Measurements from ENCODE around the gene KIF24. TPM values are rescaled to one million over a fixed set of nuclear protein-coding genes. Genes with fewer than 3 reads are reported as not detected.

The KIF24 gene
- total and polyA plus RNA-seq, 2 of the 4 experiments (the other 2 are of a cell fraction) = 1.4 to 3.0 TPM

DNA sequence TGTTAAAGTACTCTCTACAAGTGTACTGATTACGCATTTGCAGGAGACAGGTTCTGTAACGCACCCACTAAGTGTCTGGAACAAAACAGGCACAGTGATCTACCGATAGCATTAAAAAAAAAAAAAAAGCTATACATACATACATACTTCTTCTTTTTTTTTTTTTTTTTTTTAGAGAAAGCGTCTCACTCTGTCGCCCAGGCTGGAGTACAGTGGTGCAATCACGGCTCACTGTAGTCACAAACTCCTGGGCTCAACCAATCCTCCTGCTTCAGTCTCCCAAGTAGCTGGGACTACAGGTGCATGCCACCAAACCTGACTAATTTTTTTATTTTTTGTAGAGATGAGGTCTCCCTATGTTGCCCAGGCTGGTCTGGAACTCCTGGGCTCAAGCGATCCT is 7.6 kb downstream of the KIF24 start:
- POLR2A ChIA-PET (ENCODE audit: unreplicated experiment) = no interaction called here
- Histone ChIP-seq H3K4me1 (ENCODE audit: control insufficient read depth, insufficient read depth, low read length) (peaks cover 6% of the 10 kb centered on the region), H3K23ac (ENCODE audit: low read depth, low read length) (no peak overlapping the region), H2BK20ac (ENCODE audit: low read depth, low read length) (no peak overlapping the region), H3K27me3 (ENCODE audit: control insufficient read depth, insufficient read depth, low read length) (no peaks in the 10 kb centered on the region), H3K4ac (ENCODE audit: low read depth, low read length) (no peak overlapping the region), H2BK5ac (ENCODE audit: low read depth, low read length, poor library complexity, severe bottlenecking) (no peak overlapping the region), H4K8ac (ENCODE audit: low read depth in 2 of 2, low read length in 2 of 2) (no peak overlapping the region), H4K20me1 (ENCODE audit: insufficient read depth, low read length) (no peaks in the 10 kb centered on the region), H2AK5ac (ENCODE audit: low read depth, low read length) (no peak overlapping the region), H3K27ac (ENCODE audit: insufficient read depth, low read length) (no peak overlapping the region), H2BK15ac (ENCODE audit: low read depth, low read length) (no peak overlapping the region), H3K4me2 (ENCODE audit: low read depth, low read length) (no peak overlapping the region), H3K56ac (ENCODE audit: extremely low read depth, insufficient read depth, low read length) (no peak overlapping the region), H2AK9ac (replicated peaks; ENCODE audit: low read depth, low read length, poor library complexity) (no peak overlapping the region), H4K91ac (ENCODE audit: insufficient read depth, low read depth, low read length) (no peak overlapping the region), H4K5ac (ENCODE audit: low read depth, low read length) (no peak overlapping the region), H3K9me3 (ENCODE audit: control insufficient read depth, insufficient read depth, low read length) (no peaks in the 10 kb centered on the region), H3K9me1 (ENCODE audit: insufficient read depth, low read length) (peaks cover 7% of the 10 kb centered on the region), H2AFZ (replicated peaks; ENCODE audit: low read length, poor library complexity) (no peak overlapping the region), H3K79me1 (ENCODE audit: low read depth in 1 of 2, low read length in 2 of 2) (peaks cover 29 to 42% of the 10 kb centered on the region in 2 experiments), H3K18ac (ENCODE audit: low read depth, low read length) (no peak overlapping the region), H3K4me3 (ENCODE audit: insufficient read depth, low read depth, low read length) (no peak overlapping the region), H3K36me3 (ENCODE audit: control insufficient read depth, insufficient read depth, low read length) (no peaks in the 10 kb centered on the region), H3K9ac (ENCODE audit: low read depth, low read length) (no peak overlapping the region), H2BK120ac (ENCODE audit: low read depth, low read length) (no peak overlapping the region), H3K14ac (replicated peaks; ENCODE audit: low read depth, low read length) (no peak overlapping the region)
- no peak for ATAC-seq (ENCODE audit: low read depth)
- dilution Hi-C loops (cut with HindIII; ENCODE audit: low sequenced_read_pairs, unreplicated experiment) = no loop called here
- in situ Hi-C loops (cut with MboI; ENCODE audit: low sequenced_read_pairs) = no loop called here
- CTCF ChIA-PET = no interaction called here
- WGBS, 2 experiments (ENCODE audit: extremely low coverage in 2 of 2, insufficient read length in 1 of 2) = no CpG with 5 or more reads among the region's 7 CpGs
- TF ChIP-seq MXI1 (IDR thresholded peaks at IDR 0.05; ENCODE audit: borderline replicate concordance, low read depth, low read length) (no peak), RCOR1 (IDR thresholded peaks at IDR 0.05; ENCODE audit: insufficient replicate concordance, low read length) (no peak), POLR2A (IDR thresholded peaks at IDR 0.05; ENCODE audit: low read depth, low read length) (no peak), BHLHE40 (IDR thresholded peaks at IDR 0.05; ENCODE audit: low read depth, low read length) (no peak), USF2 (IDR thresholded peaks at IDR 0.05; ENCODE audit: low read depth, low read length) (no peak), SMC3 (IDR thresholded peaks at IDR 0.05; ENCODE audit: low read depth, low read length) (no peak), MAFK (IDR thresholded peaks at IDR 0.05; ENCODE audit: low read depth, low read length) (no peak), RAD21 (IDR thresholded peaks at IDR 0.05; ENCODE audit: low read length) (no peak), MAZ (IDR thresholded peaks at IDR 0.05; ENCODE audit: borderline replicate concordance, low read depth, low read length) (no peak), NFE2L2 (IDR thresholded peaks at IDR 0.05; ENCODE audit: low read depth, low read length) (no peak)
- TF ChIP-seq, protein P1, sequence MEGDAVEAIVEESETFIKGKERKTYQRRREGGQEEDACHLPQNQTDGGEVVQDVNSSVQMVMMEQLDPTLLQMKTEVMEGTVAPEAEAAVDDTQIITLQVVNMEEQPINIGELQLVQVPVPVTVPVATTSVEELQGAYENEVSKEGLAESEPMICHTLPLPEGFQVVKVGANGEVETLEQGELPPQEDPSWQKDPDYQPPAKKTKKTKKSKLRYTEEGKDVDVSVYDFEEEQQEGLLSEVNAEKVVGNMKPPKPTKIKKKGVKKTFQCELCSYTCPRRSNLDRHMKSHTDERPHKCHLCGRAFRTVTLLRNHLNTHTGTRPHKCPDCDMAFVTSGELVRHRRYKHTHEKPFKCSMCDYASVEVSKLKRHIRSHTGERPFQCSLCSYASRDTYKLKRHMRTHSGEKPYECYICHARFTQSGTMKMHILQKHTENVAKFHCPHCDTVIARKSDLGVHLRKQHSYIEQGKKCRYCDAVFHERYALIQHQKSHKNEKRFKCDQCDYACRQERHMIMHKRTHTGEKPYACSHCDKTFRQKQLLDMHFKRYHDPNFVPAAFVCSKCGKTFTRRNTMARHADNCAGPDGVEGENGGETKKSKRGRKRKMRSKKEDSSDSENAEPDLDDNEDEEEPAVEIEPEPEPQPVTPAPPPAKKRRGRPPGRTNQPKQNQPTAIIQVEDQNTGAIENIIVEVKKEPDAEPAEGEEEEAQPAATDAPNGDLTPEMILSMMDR (conservative IDR thresholded peaks at IDR 0.05; ENCODE audit: low read depth, low read length) = no peak
- TF ChIP-seq, protein P2, sequence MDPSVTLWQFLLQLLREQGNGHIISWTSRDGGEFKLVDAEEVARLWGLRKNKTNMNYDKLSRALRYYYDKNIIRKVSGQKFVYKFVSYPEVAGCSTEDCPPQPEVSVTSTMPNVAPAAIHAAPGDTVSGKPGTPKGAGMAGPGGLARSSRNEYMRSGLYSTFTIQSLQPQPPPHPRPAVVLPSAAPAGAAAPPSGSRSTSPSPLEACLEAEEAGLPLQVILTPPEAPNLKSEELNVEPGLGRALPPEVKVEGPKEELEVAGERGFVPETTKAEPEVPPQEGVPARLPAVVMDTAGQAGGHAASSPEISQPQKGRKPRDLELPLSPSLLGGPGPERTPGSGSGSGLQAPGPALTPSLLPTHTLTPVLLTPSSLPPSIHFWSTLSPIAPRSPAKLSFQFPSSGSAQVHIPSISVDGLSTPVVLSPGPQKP (IDR thresholded peaks at IDR 0.05; ENCODE audit: borderline replicate concordance, low read depth, low read length) = no peak
- no TSS peak for BruUV-seq (replicated peaks)
- intact Hi-C loops (cut with micrococcal nuclease) = loop anchor here (10.0 kb wide), 1 partner anchor 197 kb away; the partner anchor contains the start of gene DCAF12
- DNase-seq = no peak
